GM23248 (cell line): Measurements from ENCODE around the gene COP1.

Source experiments
- EZH2 ChIP-seq: fragments of 200-600 bp; sonication (generic); IDR thresholded peaks from 2 replicates; pipeline ENCODE4 v1.6.1; 2018; ENCODE audit warnings: antibody characterized with exemption, mild to moderate bottlenecking; ENCODE audit not compliant: insufficient read depth, poor library complexity, severe bottlenecking
- EZH2phosphoT487 ChIP-seq: fragments of 200-600 bp; sonication (generic); IDR thresholded peaks from 2 replicates; pipeline ENCODE4 v1.6.1; 2018; ENCODE audit warnings: antibody characterized with exemption, moderate library complexity, mild to moderate bottlenecking, low read depth; ENCODE audit not compliant: insufficient read depth

DNA sequence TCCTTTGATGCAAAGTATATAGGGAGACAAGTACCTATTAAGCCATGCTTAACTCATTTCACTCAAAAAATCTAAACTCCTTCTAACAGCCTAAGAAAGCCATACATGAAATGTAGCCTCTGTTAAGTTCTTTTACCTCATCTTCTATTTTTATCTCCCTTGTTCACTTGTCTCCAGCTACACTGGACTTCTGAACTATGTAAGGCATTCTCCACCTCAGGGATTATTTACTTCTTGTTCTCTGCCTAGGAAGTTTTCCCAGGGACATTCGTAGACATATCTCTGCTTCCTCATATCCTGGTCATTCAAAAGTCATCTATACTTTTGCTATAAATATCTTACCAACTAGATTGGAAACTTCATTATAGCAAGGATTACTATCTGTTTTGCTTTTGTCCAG is 96.9 kb downstream of the COP1 start:
- no peak for TF ChIP-seq EZH2
- TF ChIP-seq EZH2phosphoT487, result no peak
